ENCODE measurements around the gene FMNL3.

The FMNL3 gene

DNA sequence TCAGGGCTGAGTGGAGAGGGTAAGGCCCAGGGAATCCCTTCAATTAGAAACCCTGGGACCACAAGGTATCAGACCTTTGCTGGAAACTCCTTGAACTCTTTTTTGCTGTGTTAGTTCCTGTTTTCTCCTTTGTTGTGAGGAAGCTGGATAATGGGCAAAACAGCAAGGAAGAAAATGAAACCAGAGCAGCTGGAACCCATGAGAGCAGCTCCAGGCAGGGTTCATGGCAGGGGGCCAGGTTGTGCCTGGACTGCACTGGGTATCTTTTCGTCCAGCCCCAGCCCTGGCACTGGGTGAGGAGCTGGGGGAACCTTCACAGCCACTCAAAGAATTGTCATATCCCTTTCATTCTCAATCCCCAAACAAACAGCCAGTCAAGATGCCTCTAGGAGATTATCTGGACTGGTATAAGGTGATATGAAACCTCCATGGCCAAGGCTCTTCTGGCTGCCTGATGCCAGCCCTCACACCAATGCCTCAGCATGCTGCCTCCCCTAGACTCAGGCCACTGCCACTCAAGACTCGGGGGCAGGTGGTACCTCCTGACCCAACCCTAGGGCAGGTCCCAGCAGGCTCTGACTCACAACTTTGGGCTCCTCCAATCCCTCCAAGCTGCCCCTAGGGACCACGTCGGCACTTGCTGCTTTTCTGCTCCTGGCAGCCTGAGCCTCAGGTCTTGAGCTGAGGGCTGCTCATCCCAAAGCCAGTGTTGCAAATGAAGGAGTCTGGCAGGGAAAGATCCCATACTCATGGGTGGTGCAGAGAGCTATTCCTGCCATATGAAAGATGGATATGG, 118.3 kb downstream of the FMNL3 start:
- DNase-seq = no peak

DNA sequence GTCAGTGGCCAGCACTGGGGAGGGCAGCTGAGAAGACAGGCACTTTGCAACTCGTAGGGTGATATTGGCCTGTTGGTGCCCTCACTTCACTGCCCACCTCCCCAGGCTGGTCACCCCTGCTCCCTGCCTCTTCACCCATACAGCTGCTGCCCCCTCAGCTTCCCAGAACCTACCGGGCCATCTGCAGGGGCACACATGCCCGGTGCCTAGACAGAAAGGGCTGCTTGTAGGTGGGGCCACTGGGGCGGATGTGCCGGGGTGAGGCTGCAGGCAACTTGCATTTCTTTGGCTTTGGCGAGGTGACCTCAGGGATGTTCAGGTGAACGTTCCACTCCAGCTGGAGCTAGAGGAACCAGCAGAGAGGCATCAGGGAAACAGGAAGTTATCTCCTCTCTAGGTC, 118.9 kb downstream of the FMNL3 start:
- DNase-seq = no peak

DNA sequence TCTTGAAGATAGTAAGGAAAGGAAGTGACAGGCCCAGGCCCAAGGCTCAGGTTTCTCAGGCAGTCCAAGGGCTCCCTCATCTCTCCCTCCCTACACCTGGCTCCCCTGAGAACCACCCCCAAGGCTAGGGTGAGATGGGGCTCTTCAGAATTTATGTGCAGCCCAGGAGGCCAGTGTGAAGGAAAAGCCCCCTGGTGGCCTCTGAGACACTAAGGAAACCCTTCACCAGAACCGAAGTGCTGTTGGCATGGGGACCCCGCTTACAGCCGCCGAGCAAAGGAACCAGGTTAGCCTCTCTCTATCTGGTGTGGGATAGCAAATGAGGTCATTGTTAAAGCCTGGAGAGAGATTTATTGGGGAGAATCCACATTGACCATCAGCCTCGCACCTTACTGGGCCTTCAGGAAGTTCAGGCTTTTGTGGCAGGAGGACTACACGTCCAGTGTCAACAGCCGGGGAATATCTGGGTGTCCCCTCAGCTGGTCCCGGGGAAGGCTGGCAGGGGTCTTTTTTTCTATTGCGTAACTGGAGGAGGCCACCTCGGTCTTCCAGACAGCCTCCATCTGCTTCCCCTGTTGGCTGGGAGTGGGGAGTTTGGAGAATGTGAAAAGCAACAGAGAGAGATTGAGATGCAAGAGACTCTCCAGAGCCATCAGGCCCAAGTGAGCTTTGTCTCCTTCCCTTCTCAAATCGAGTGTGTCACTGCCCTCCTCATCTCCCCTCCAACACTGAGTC, 119.9 kb downstream of the FMNL3 start:
- no peak for DNase-seq
